Colonic mucosa (tissue), 4 donors: ENCODE data around the gene FAM83C. TPM values are rescaled to one million over a fixed set of nuclear protein-coding genes. Genes with fewer than 3 reads are reported as not detected.

Source experiments
- DNase-seq: peaks from one replicate; pipeline ENCODE4 v3.0.0-alpha.2; 2020
- H3K27ac ChIP-seq: fragments of 200-600 bp; one replicate; pipeline ENCODE4 v1.8.0; 2021
- H3K27me3 ChIP-seq: fragments of 200-600 bp; one replicate; pipeline ENCODE4 v1.8.0; 2021
- H3K36me3 ChIP-seq: fragments of 200-600 bp; one replicate; pipeline ENCODE4 v1.8.0; 2021
- H3K4me1 ChIP-seq: fragments of 200-600 bp; one replicate; pipeline ENCODE4 v1.8.0; 2021; ENCODE audit warnings: mild to moderate bottlenecking
- H3K4me3 ChIP-seq: fragments of 200-600 bp; one replicate; pipeline ENCODE4 v1.8.0; 2021
- H3K9ac ChIP-seq, 2 donors: one replicate each; pipeline ENCODE4 v1.7.0; 2013; ENCODE audit warnings: control low read depth in 2 of 2, low read depth in 2 of 2, low read length in 2 of 2
- H3K9me3 ChIP-seq: fragments of 200-600 bp; one replicate; pipeline ENCODE4 v1.8.0; 2021
- intact Hi-C: fragments of 100-400 bp; cut with DNase I; formaldehyde crosslinking; loops from one replicate; pipeline ENCODE4 v1.14.1; 2022
- total RNA-seq, 2 donors: library from RNA; stranded (reverse); fragmentation: NEBNext Ultra II Directional in 1 of 2; extraction: Animal tissue kit (Norgen Biotek cat#: 25700) in 1 of 2; gene quantifications; one replicate each; pipeline ENCODE4 v1.2.1, GENCODE V29; 2021
- TF ChIP-seq, protein P1 (sequence below): fragments of 200-600 bp; IDR thresholded peaks from one replicate; pipeline ENCODE4 v1.8.0; 2022; ENCODE audit warnings: antibody characterized with exemption, mild to moderate bottlenecking
- donor health status: healthy.
- donor health status: DM: no; HTN: no; CAD: no.
- donor health status: DM: no; HTN: no; CAD: no.

FAM83C gene
- total RNA-seq, 2 donors from 2014 or later, result 0.45 TPM; not detected in 1

DNA sequence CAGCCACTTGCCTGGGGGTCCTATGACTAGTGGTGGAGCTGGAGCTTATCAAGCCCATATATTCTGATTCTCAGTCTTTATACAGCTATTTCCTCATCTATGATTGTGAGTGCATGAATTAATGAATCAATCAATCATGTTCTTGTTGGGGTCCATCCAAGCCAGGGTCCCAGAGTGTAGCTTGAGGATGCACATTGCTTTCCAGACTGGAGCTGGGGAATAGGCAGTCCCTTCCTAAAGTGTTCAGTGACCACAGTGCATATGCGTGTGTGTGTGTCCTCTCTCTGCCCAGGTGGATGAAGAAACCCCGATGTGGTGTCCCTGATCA is 40.6 kb downstream of the FAM83C start:
- TF ChIP-seq, protein P1, sequence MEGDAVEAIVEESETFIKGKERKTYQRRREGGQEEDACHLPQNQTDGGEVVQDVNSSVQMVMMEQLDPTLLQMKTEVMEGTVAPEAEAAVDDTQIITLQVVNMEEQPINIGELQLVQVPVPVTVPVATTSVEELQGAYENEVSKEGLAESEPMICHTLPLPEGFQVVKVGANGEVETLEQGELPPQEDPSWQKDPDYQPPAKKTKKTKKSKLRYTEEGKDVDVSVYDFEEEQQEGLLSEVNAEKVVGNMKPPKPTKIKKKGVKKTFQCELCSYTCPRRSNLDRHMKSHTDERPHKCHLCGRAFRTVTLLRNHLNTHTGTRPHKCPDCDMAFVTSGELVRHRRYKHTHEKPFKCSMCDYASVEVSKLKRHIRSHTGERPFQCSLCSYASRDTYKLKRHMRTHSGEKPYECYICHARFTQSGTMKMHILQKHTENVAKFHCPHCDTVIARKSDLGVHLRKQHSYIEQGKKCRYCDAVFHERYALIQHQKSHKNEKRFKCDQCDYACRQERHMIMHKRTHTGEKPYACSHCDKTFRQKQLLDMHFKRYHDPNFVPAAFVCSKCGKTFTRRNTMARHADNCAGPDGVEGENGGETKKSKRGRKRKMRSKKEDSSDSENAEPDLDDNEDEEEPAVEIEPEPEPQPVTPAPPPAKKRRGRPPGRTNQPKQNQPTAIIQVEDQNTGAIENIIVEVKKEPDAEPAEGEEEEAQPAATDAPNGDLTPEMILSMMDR, result no peak
- Histone ChIP-seq H3K36me3 (no peaks in the 10 kb centered on the region), H3K27me3 (no peaks in the 10 kb centered on the region), H3K4me3 (no peak overlapping the region), H3K9ac (peak overlapping the region in 1 of 2 donors; percentile 20), H3K9me3 (no peaks in the 10 kb centered on the region), H3K4me1 (no peaks in the 10 kb centered on the region), H3K27ac (no peak overlapping the region)
- no peak for DNase-seq
- intact Hi-C loops, result no loop called here

DNA sequence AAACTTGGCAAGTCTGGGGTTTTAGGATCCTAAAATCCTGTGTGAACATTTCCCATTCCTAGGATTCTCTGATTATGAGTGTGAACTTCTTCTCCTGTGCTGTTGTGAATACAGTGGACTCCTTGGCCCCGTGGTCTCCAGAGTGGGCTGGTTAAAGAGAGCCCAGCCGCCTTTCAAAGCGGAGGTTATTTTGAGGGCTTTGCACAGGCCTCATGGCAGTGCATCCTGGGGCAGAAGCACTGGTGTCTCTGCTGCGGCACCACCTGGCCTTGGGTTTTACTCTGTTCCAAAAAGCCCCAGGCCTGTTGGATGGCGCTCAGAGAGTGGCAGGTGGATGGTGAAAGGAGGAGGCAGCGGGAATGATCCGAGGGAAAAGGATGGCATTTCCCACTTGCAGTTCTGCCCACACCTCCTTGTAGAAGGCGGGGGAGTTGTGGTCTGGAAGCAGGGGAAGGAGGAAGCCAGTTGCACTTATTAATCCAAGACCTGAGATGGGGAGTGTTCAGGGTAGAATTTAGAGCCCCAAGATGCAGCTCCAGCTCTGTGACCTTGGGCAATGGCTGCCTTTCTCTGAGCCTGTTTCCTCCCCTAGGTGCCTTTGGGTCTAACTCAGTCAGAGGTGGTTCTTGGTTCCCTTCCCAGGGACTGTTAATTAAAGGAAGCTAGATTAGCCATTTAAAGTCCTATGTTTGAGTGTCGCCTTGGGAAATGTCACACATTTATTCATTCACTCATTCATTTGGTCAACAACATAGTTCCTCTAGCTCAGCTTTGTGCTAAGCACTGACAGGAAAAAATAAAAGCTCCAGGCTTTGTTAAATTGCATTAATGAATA is 43.4 kb downstream of the FAM83C start:
- TF ChIP-seq, protein P1, result no peak

GRCh38 chr20:35246723-35247122 is 45.5 kb downstream of the FAM83C start:
- H3K4me1 ChIP-seq, result no peaks in the 10 kb centered on the region
- TF ChIP-seq, protein P1, result no peak
- no peaks in the 10 kb centered on the region for H3K9me3 ChIP-seq
- H3K4me3 ChIP-seq, result no peak overlapping the region
- no peaks in the 10 kb centered on the region for H3K36me3 ChIP-seq
- no peak overlapping the region for H3K27ac ChIP-seq
- no peaks in the 10 kb centered on the region for H3K27me3 ChIP-seq
- intact Hi-C loops, result no loop called here
- H3K9ac ChIP-seq, result no peak overlapping the region
- no peak for DNase-seq

More for the DNA sequence above, 43.4 kb downstream of the FAM83C start:
- no peaks in the 10 kb centered on the region for H3K36me3 ChIP-seq
- H3K4me1 ChIP-seq, result no peaks in the 10 kb centered on the region
- no peak overlapping the region for H3K9ac ChIP-seq
- intact Hi-C loops, result no loop called here
- no peak for DNase-seq
- H3K9me3 ChIP-seq, result no peaks in the 10 kb centered on the region
- H3K27ac ChIP-seq, result no peak overlapping the region
- no peaks in the 10 kb centered on the region for H3K27me3 ChIP-seq
- H3K4me3 ChIP-seq, result no peak overlapping the region

DNA sequence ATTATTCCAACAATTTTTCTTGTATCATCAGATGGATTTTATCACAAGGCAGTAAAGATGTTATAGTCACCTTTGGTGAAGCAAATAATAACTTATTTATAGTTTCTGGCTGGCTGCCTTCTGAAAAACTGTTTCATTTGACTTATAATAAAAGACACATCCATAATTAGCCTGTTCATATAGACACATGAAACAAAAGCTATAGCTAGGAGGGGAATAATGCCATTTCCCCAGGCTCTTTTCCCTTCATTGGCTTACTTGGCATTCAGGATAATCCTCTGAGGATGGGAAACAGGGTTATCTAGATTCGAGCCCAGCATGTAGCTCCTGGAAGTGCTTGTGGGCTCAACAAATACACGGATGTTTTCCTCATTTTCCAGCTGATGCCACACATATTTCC is 48.2 kb downstream of the FAM83C start:
- no peaks in the 10 kb centered on the region for H3K27me3 ChIP-seq
- H3K9me3 ChIP-seq, result no peaks in the 10 kb centered on the region
- H3K27ac ChIP-seq, result no peak overlapping the region
- TF ChIP-seq, protein P1, result no peak
- no peak overlapping the region for H3K4me3 ChIP-seq
- H3K36me3 ChIP-seq, result no peaks in the 10 kb centered on the region
- no peak overlapping the region for H3K9ac ChIP-seq
- intact Hi-C loops, result no loop called here
- H3K4me1 ChIP-seq, result no peaks in the 10 kb centered on the region
- no peak for DNase-seq

GRCh38 chr20:35243317-35243716 is 48.9 kb downstream of the FAM83C start:
- Histone ChIP-seq H3K27me3 (no peaks in the 10 kb centered on the region), H3K27ac (no peak overlapping the region), H3K36me3 (no peaks in the 10 kb centered on the region), H3K4me1 (no peaks in the 10 kb centered on the region), H3K9me3 (no peaks in the 10 kb centered on the region), H3K4me3 (no peak overlapping the region), H3K9ac (no peak overlapping the region)
- TF ChIP-seq, protein P1, result no peak
- no peak for DNase-seq
- intact Hi-C loops, result no loop called here
